SK-N-SH (cell line): Measurements from ENCODE around the gene MAP3K13. TPM values are rescaled to one million over a fixed set of nuclear protein-coding genes. Genes with fewer than 3 reads are reported as not detected.
"Not testable (repeated sequence)": the region's sequence is repeated elsewhere in the genome, so short reads cannot be mapped to it uniquely, and the experiment has no call there.

ENCODE experiments used
- CTCF ChIA-PET: fragments of 300-600, 350-600 bp; formaldehyde crosslinking; extraction: SDS; loops from one replicate; lab custom pipeline; 2021; lab: Yijun Ruan, JAX
- POLR2A ChIA-PET: fragments of 350-600 bp; sonication (Branson Sonifier 250); formaldehyde crosslinking; extraction: SDS; loops from one replicate; lab custom pipeline; 2020; ENCODE audit warnings: antibody characterized with exemption, inconsistent platforms; lab: Yijun Ruan, JAX
- DNase-seq: peaks from one replicate; pipeline ENCODE4 v3.0.0; 2012
- H2AFZ ChIP-seq: fragments of 200-600 bp; sonication (generic); 2 replicates; pipeline ENCODE4 v1.8.1; 2016; ENCODE audit warnings: antibody characterized with exemption, mild to moderate bottlenecking, low read depth
- H3F3A ChIP-seq: fragments of 200-600 bp; sonication (generic); replicated peaks from 2 replicates; pipeline ENCODE3; 2016; ENCODE audit warnings: antibody characterized with exemption, mild to moderate bottlenecking; ENCODE audit not compliant: insufficient read depth
- H3K27ac ChIP-seq, 2 experiments: fragments of 200-500 bp in 1 of 2; fragments of 200-600 bp in 1 of 2; sonication (Bioruptor generic) in 1 of 2; sonication (generic), shearing (Covaris generic) in 1 of 2; 2 replicates each; pipeline versions ENCODE4 v1.5.1 to v1.6.1; 2014 to 2016; ENCODE audit warnings: low read depth in 2 of 2, inconsistent platforms in 1 of 2, low read length in 1 of 2, mild to moderate bottlenecking in 1 of 2, mixed read lengths in 1 of 2
- H3K27me3 ChIP-seq: fragments of 200-600 bp; sonication (generic), shearing (Covaris generic); 2 replicates; pipeline ENCODE4 v1.6.1; 2016; ENCODE audit warnings: mixed run types; ENCODE audit not compliant: insufficient read depth
- H3K36me3 ChIP-seq, 2 experiments: fragments of 200-500 bp in 1 of 2; fragments of 200-600 bp in 1 of 2; sonication (Bioruptor generic) in 1 of 2; sonication (generic) in 1 of 2; replicated peaks in 1 of 2; 2 replicates each; pipeline versions ENCODE3 to v1.5.1; 2014 to 2016; ENCODE audit warnings: low read length in 1 of 2, mild to moderate bottlenecking in 1 of 2; ENCODE audit not compliant: insufficient read depth in 2 of 2, control insufficient read depth in 1 of 2
- H3K4me1 ChIP-seq, 2 experiments: fragments of 200-500 bp in 1 of 2; fragments of 200-600 bp in 1 of 2; sonication (Bioruptor generic) in 1 of 2; sonication (generic), shearing (Covaris generic) in 1 of 2; 2 replicates each; pipeline versions ENCODE4 v1.5.1 to v1.6.1; 2014 to 2016; ENCODE audit warnings: low read depth in 1 of 2, low read length in 1 of 2, mixed run types in 1 of 2; ENCODE audit not compliant: insufficient read depth in 2 of 2, control insufficient read depth in 1 of 2
- H3K4me2 ChIP-seq: fragments of 200-600 bp; sonication (generic), shearing (Covaris generic); 2 replicates; pipeline ENCODE4 v1.6.1; 2017; ENCODE audit warnings: mixed run types
- H3K4me3 ChIP-seq, 2 experiments: fragments of 200-500 bp in 1 of 2; fragments of 200-600 bp in 1 of 2; sonication (Bioruptor generic) in 1 of 2; sonication (generic), shearing (Covaris generic) in 1 of 2; 2 replicates each; pipeline versions ENCODE4 v1.5.1 to v1.8.1; 2014 to 2016; ENCODE audit warnings: low read depth in 2 of 2, inconsistent platforms in 1 of 2, low read length in 1 of 2, mild to moderate bottlenecking in 1 of 2, mixed read lengths in 1 of 2, moderate library complexity in 1 of 2
- H3K79me2 ChIP-seq: fragments of 200-600 bp; sonication (generic); 2 replicates; pipeline ENCODE4 v1.8.1; 2017; ENCODE audit warnings: mild to moderate bottlenecking; ENCODE audit not compliant: insufficient read depth
- H3K9ac ChIP-seq: fragments of 200-600 bp; sonication (generic); 2 replicates; pipeline ENCODE4 v1.6.1; 2017; ENCODE audit warnings: mixed run types
- H3K9me2 ChIP-seq: fragments of 200-600 bp; sonication (generic); 2 replicates; pipeline ENCODE4 v1.6.1; 2017; ENCODE audit warnings: mixed run types
- H3K9me3 ChIP-seq: fragments of 200-600 bp; sonication (generic); 2 replicates; pipeline ENCODE4 v1.6.1; 2017; ENCODE audit warnings: mixed run types, mild to moderate bottlenecking, moderate library complexity
- H4K20me1 ChIP-seq: fragments of 200-600 bp; sonication (generic); 2 replicates; pipeline ENCODE4 v1.6.1; 2017; ENCODE audit warnings: mild to moderate bottlenecking, mixed run types; ENCODE audit not compliant: insufficient read depth
- CHD2 ChIP-seq: fragments of 150-350 bp; IDR thresholded peaks from 2 replicates; pipeline ENCODE4 v1.6.1; 2018; ENCODE audit warnings: low read length; ENCODE audit not compliant: partially characterized antibody
- EP300 ChIP-seq, 2 experiments: IDR thresholded peaks; 2 replicates each; pipeline versions ENCODE4 v1.4.0 to v1.6.1; 2012; ENCODE audit warnings: borderline replicate concordance in 1 of 2, low read depth in 1 of 2, low read length in 1 of 2
- FOXJ3 ChIP-seq: sonication (generic); formaldehyde crosslinking; IDR thresholded peaks from 2 replicates; pipeline ENCODE4 v1.5.1; 2020; ENCODE audit warnings: mild to moderate bottlenecking, missing genetic modification reagents
- FOXM1 ChIP-seq: IDR thresholded peaks from 2 replicates; pipeline ENCODE4 v1.4.0; 2012; ENCODE audit warnings: low read depth, mild to moderate bottlenecking
- GATA2 ChIP-seq: sonication (generic); formaldehyde crosslinking; IDR thresholded peaks from 2 replicates; pipeline ENCODE4 v1.5.0; 2020; ENCODE audit warnings: mild to moderate bottlenecking, missing genetic modification reagents
- RAD21 ChIP-seq: IDR thresholded peaks from 2 replicates; pipeline ENCODE4 v1.6.1; 2012; ENCODE audit warnings: mild to moderate bottlenecking, low read length
- RCOR1 ChIP-seq: fragments of 150-350 bp; IDR thresholded peaks from 2 replicates; pipeline ENCODE4 v1.6.1; 2017; ENCODE audit warnings: antibody characterized with exemption, low read length
- SIN3A ChIP-seq: IDR thresholded peaks from 2 replicates; pipeline ENCODE4 v1.6.1; 2012; ENCODE audit warnings: low read depth, mild to moderate bottlenecking, low read length, moderate library complexity, borderline replicate concordance
- SMC3 ChIP-seq: IDR thresholded peaks from 2 replicates; pipeline ENCODE4 v1.6.1; 2012; ENCODE audit warnings: low read depth, low read length, improper control_type of control experiment
- TAF1 ChIP-seq: IDR thresholded peaks from 2 replicates; pipeline ENCODE4 v1.6.1; 2012; ENCODE audit warnings: low read depth, mild to moderate bottlenecking, low read length, moderate library complexity, borderline replicate concordance
- TCF12 ChIP-seq: IDR thresholded peaks from 2 replicates; pipeline ENCODE4 v1.4.0; 2012
- TEAD4 ChIP-seq: IDR thresholded peaks from 2 replicates; pipeline ENCODE4 v1.4.0; 2012; ENCODE audit warnings: mild to moderate bottlenecking, borderline replicate concordance; ENCODE audit not compliant: insufficient read depth
- WGBS: methylation state at CpG from one replicate; pipeline ENCODE4 v1.1.6; 2017; ENCODE audit warnings: low lambda C conversion rate; 5-methylcytosine and 5-hydroxymethylcytosine counted together
- polyA plus RNA-seq, 3 experiments: library from polyadenylated mRNA; depleted of rRNA; stranded (reverse); fragments of >200 nt; gene quantifications; 2 replicates each; pipeline ENCODE4 v1.2.3, GENCODE V29; 2012
- TF ChIP-seq, protein P1 (sequence below): fragments of 200-600 bp; sonication (generic); IDR thresholded peaks from 2 replicates; pipeline ENCODE4 v1.6.1; 2017; ENCODE audit warnings: antibody characterized with exemption, mild to moderate bottlenecking, moderate library complexity
- TF ChIP-seq, protein P2 (sequence below): IDR thresholded peaks from 2 replicates; pipeline ENCODE4; 2012
- TF ChIP-seq, protein P3 (sequence below): fragments of 150-350 bp; IDR thresholded peaks from 2 replicates; pipeline ENCODE4 v1.6.1; 2017; ENCODE audit warnings: antibody characterized with exemption, low read length, low read depth, borderline replicate concordance

Gene MAP3K13
- polyA plus RNA-seq, 1 of the 3 experiments (the other 2 are of a cell fraction), result 9.1 TPM

DNA sequence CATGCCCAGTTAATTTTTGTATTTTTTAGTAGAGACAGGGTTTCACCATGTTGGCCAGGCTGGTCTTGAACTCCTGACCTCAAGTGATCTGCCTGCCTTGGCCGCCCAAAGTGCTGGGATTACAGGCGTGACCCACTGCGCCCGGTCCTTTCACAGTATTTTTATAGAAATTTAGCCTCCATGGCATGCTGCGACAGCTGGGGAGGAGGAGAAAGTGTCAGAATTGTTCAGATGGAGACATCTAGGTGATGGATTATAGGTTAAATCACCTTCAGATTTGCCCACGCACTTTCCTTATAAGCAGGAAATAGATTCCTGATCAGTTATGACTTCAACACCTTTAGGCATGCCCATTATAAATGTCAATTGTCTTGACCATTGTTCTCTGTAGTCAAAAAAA is 7.4 kb downstream of the MAP3K13 start:
- H3K27ac ChIP-seq, H3K9ac ChIP-seq, POLR2A ChIA-PET, H3K27me3 ChIP-seq, H4K20me1 ChIP-seq, DNase-seq, H3K4me2 ChIP-seq, H2AFZ ChIP-seq, H3K79me2 ChIP-seq, H3K9me3 ChIP-seq, H3K4me3 ChIP-seq, H3K36me3 ChIP-seq, H3F3A ChIP-seq, H3K9me2 ChIP-seq: not testable (repeated sequence)
- H3K4me1 ChIP-seq, result peaks cover 0 to 11% of the 10 kb centered on the region in 2 experiments; a peak in 2 of 4 replicates
- CTCF ChIA-PET, result interaction anchor here (0.9 to 1.0 kb wide), 2 partner anchors 189 to 205 kb away, joined by 3 read pairs; no protein-coding TSS in a partner anchor
- WGBS, result 89% methylated on average over 6 of the region's 6 CpGs

DNA sequence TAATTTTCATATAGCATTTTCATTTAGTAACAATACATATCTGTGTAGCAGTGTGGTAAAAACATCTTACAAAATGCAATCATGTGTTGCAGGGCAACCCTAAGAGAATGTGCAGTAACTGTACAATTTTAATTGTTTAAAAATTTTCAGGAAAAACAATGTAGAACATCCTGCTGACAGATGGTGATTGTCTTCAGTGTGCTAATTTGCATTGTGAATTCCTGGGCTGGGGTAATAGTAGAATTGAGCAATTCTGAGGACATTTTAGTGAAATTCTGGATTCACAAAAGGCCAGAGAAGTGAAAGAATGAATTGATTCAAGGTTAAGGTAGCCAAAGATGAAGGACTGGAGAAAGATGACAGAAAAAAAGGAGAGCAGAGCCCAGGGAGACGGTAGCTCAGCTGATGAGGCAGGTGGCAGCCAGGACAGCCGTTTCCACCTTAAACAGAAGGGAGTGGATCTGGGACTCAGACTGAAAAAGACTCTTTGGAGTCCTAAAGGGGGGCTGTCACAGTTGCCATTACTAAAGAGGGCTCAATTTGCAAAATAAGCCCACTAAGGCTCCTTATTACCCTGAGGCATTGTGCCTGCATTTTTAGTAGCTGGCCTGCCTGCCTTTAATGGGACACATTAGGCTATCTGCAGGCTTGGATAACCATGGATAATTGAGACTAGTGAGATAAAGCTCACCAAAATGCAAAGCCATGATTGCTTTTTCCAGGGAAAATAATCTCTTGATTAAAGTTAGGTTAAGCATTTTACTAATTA is 8.6 kb downstream of the MAP3K13 start:
- H3K27ac ChIP-seq, result peak overlapping the region in 1 of 2 experiments; percentile 74; a peak in 2 of 4 replicates
- no peaks in the 10 kb centered on the region for H3K9me3 ChIP-seq
- no peaks in the 10 kb centered on the region for H3F3A ChIP-seq
- H3K9ac ChIP-seq, result no peak overlapping the region
- no peaks in the 10 kb centered on the region for H3K79me2 ChIP-seq
- DNase-seq, result peak; percentile 61
- H3K9me2 ChIP-seq, result no peaks in the 10 kb centered on the region
- H4K20me1 ChIP-seq, result no peaks in the 10 kb centered on the region
- peaks cover 0 to 10% of the 10 kb centered on the region in 2 experiments; a peak in 2 of 4 replicates for H3K4me1 ChIP-seq
- POLR2A ChIA-PET, result interaction anchor here (1.1 kb wide), 1 partner anchor 31 kb away, joined by 3 read pairs; no protein-coding TSS in a partner anchor
- CTCF ChIA-PET, result interaction anchor here (0.8 to 0.9 kb wide), 2 partner anchors 188 to 203 kb away, joined by 3 read pairs; no protein-coding TSS in a partner anchor
- TF ChIP-seq EP300 (IDR thresholded peaks at IDR 0.05; ENCODE audit: borderline replicate concordance in 1 of 2, low read depth in 1 of 2, low read length in 1 of 2), result peak in 1 of 2 experiments; percentile 81; a peak in 2 of 4 replicates
- TF ChIP-seq TCF12, result peak; percentile 27; the same call in 1 of the 2 replicates
- TF ChIP-seq TEAD4, result peak; percentile 48; the same call in 1 of the 2 replicates
- peak; percentile 27; the same call in 1 of the 2 replicates for TF ChIP-seq FOXJ3 (CRISPR knock-in tag)
- TF ChIP-seq FOXM1, result no peak
- peak; percentile 79 for TF ChIP-seq RCOR1
- no peak for TF ChIP-seq SMC3
- peak; percentile 36 for TF ChIP-seq CHD2
- TF ChIP-seq GATA2, result peak; percentile 82
- 42% methylated on average over 1 of the region's 2 CpGs for WGBS
- H3K4me2 ChIP-seq, result no peak overlapping the region
- no peak overlapping the region for H2AFZ ChIP-seq
- H3K36me3 ChIP-seq, result no peaks in the 10 kb centered on the region
- no peak overlapping the region for H3K4me3 ChIP-seq
- H3K27me3 ChIP-seq, result no peaks in the 10 kb centered on the region

DNA sequence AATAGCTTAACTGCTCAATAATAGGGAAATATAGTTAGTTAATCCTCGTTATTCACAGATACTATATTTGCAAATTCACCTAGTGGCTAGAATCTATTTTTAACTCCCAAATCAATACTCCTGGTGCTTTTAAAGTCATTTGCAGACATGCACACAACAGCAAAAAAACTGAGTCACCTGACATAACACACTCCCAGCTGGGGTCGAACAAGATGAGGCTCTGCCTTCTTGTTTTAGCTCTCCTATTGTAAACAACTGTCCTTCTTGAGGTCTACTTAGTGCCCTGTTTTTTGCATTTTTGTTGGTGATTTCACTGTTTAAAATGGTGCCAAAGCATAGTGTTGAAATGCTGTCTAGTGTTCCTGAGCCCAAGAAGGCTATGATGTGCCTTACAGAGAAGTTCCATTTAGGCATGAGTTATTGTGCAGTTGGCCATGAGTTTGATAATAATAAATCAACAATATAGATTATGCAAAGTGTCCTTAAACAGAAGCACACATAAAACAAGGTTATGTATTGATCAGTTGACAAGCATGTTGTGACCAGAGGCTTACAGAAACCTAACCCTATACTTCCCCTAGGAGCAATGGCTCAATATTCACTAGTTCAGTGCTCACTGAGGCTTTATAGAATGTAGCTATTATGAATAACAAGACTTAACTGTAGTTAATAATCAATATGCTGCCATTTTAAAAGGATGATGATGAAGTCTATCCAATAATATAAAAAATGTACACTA is 18.6 kb downstream of the MAP3K13 start:
- Histone ChIP-seq H3K4me2 (no peak overlapping the region), H3K9me3 (no peaks in the 10 kb centered on the region), H3K79me2 (no peaks in the 10 kb centered on the region), H2AFZ (no peak overlapping the region), H4K20me1 (no peaks in the 10 kb centered on the region), H3K4me1 (no peaks in the 10 kb centered on the region), H3K4me3 (no peak overlapping the region), H3K27ac (no peak overlapping the region), H3K36me3 (peaks cover 0 to 4% of the 10 kb centered on the region in 2 experiments), H3F3A (no peaks in the 10 kb centered on the region), H3K9me2 (no peaks in the 10 kb centered on the region), H3K9ac (no peak overlapping the region), H3K27me3 (no peaks in the 10 kb centered on the region)
- ChIA-PET POLR2A (no interaction called here), CTCF (no interaction called here)
- 86% methylated on average over 2 of the region's 2 CpGs for WGBS
- DNase-seq, result no peak
- TF ChIP-seq RAD21, result no peak
- TF ChIP-seq, protein P1, sequence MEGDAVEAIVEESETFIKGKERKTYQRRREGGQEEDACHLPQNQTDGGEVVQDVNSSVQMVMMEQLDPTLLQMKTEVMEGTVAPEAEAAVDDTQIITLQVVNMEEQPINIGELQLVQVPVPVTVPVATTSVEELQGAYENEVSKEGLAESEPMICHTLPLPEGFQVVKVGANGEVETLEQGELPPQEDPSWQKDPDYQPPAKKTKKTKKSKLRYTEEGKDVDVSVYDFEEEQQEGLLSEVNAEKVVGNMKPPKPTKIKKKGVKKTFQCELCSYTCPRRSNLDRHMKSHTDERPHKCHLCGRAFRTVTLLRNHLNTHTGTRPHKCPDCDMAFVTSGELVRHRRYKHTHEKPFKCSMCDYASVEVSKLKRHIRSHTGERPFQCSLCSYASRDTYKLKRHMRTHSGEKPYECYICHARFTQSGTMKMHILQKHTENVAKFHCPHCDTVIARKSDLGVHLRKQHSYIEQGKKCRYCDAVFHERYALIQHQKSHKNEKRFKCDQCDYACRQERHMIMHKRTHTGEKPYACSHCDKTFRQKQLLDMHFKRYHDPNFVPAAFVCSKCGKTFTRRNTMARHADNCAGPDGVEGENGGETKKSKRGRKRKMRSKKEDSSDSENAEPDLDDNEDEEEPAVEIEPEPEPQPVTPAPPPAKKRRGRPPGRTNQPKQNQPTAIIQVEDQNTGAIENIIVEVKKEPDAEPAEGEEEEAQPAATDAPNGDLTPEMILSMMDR, result no peak
- TF ChIP-seq SMC3, result no peak
- TF ChIP-seq, protein P2, sequence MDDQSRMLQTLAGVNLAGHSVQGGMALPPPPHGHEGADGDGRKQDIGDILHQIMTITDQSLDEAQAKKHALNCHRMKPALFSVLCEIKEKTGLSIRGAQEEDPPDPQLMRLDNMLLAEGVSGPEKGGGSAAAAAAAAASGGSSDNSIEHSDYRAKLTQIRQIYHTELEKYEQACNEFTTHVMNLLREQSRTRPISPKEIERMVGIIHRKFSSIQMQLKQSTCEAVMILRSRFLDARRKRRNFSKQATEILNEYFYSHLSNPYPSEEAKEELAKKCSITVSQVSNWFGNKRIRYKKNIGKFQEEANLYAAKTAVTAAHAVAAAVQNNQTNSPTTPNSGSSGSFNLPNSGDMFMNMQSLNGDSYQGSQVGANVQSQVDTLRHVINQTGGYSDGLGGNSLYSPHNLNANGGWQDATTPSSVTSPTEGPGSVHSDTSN, result no peak
- TF ChIP-seq SIN3A, result no peak
- no peak for TF ChIP-seq TAF1
- TF ChIP-seq, protein P3, sequence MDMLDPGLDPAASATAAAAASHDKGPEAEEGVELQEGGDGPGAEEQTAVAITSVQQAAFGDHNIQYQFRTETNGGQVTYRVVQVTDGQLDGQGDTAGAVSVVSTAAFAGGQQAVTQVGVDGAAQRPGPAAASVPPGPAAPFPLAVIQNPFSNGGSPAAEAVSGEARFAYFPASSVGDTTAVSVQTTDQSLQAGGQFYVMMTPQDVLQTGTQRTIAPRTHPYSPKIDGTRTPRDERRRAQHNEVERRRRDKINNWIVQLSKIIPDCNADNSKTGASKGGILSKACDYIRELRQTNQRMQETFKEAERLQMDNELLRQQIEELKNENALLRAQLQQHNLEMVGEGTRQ, result no peak
- no peak for TF ChIP-seq TEAD4
